Heart left ventricle (tissue), 13 donors: ENCODE measurements around the gene CDH23.

Experiments used
- CTCF ChIP-seq, 12 donors: fragments of 200-600 bp; sonication (generic) in 4 of 12; IDR thresholded peaks; one replicate each; pipeline versions ENCODE4 v1.5.0 to v1.8.0; 2018 to 2022; ENCODE audit warnings: antibody characterized with exemption in 12 of 12, mild to moderate bottlenecking in 5 of 12
- POLR2A ChIP-seq, 2 donors: fragments of 450-650 bp; IDR thresholded peaks; one replicate each; pipeline ENCODE4 v1.6.1; 2017; ENCODE audit warnings: antibody characterized with exemption in 2 of 2, mild to moderate bottlenecking in 2 of 2, moderate library complexity in 2 of 2
- donor health status: ischemic (EF 13 %, LVEDD 7.1; RV severe dilation, severe dysfunction).
- donor health status: DM: no; HTN: yes; CAD: no.
- donor health status: DM: no; HTN: no; CAD: no.
- donor health status: ischemic (EF 25% LVEDD 6.9; RV normal size, moderate dysfunction).
- donor health status: ischemic (EF 25% LVEDD 5.7; RV mildly dilated, moderate dysfunction).
- donor health status: ischemic (EF 35%, LVEDD 5.7; RV mildly dilated, moderate dysfunction).
- donor health status: nonischemic (EF 11% LVEDD 7.7; RV severe dilation, severe dysfunction).
- donor health status: DM: yes; HTN: yes; CAD: no.
- donor health status: PGD.
- donor health status: ischemic (EF 29% LVEDD 5.4; RV normal size, mild dysfunction).
- donor health status: nonischemic (EF 23%, LVEDD 6.1; RV moderate dilation, normal function).

DNA sequence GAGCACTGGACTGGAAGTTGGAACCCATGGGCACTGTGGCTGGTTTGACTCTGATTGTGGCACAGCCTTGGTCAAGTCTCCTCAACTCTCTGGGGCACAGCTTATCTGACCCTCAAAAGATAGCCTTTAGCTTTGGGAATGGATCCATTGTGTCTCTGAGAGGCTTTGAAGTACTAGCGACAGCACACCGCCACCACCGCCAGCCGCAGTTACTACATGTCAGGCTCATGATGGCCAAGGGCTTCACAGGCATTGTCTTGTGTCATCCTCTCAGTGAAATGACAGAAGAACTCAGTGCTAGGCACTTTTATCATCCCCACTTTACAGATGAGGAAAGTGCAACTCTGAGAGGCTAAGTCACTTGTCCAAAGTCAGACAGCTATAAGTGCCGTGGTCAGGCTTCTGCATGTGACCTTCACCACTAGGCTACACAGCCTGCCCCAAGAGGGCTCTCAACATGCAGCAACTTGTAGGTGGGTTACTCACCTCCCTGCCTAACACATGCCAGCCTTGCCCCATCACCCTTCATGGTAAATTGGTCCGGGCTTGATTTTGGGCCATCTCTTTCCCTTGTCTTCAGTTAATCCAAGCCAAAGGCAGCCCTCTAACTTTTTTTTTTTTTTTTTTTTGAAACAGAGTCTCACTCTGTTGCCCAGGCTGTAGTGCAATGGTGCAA is 278.7 kb downstream of the CDH23 start:
- TF ChIP-seq CTCF (IDR thresholded peaks at IDR 0.05) = no peak
- TF ChIP-seq POLR2A (IDR thresholded peaks at IDR 0.05) = no peak
